Adrenal gland (tissue), 12 donors: Measurements from ENCODE around the gene IQCM. TPM values are rescaled to one million over a fixed set of nuclear protein-coding genes. Genes with fewer than 3 reads are reported as not detected.
"Not testable (repeated sequence)": the region's sequence is repeated elsewhere in the genome, so short reads cannot be mapped to it uniquely, and the experiment has no call there.

Source experiments
- DNase-seq, 7 donors: peaks; one replicate each; pipeline ENCODE4 v3.0.0-alpha.2; 2019 to 2020
- H3K27ac ChIP-seq, 5 donors: fragments of 200-600 bp; sonication (generic) in 4 of 5; 1 replicate in 3 of 5; 2 replicates in 2 of 5; pipeline versions ENCODE4 v1.5.1 to v1.8.0; 2016 to 2020; ENCODE audit warnings: mild to moderate bottlenecking in 1 of 5
- H3K27me3 ChIP-seq: fragments of 200-600 bp; 2 replicates; pipeline ENCODE4 v1.8.0; 2021
- H3K36me3 ChIP-seq, 2 donors: fragments of 200-600 bp; replicated peaks in 1 of 2; 1 replicate in 1 of 2; 2 replicates in 1 of 2; pipeline versions ENCODE4 v1.5.1 to v1.8.0; 2018 to 2022
- H3K4me1 ChIP-seq, 2 donors: fragments of 200-600 bp; replicated peaks in 1 of 2; 1 replicate in 1 of 2; 2 replicates in 1 of 2; pipeline versions ENCODE4 v1.5.1 to v1.8.0; 2018 to 2021
- H3K4me3 ChIP-seq, 4 donors: fragments of 200-600 bp; sonication (generic) in 3 of 4; one replicate each; pipeline ENCODE4 v1.5.1; 2016 to 2018
- H3K9me3 ChIP-seq, 3 donors: fragments of 200-600 bp; sonication (generic) in 1 of 3; replicated peaks in 1 of 3; 1 replicate in 2 of 3; 2 replicates in 1 of 3; pipeline versions ENCODE4 v1.5.1 to v1.8.0; 2016 to 2021
- CTCF ChIP-seq, 6 experiments: fragments of 450-650 bp in 4 of 6; fragments of 200-600 bp in 2 of 6; sonication (generic) in 1 of 6; IDR thresholded peaks; 1 replicate in 5 of 6; 2 replicates in 1 of 6; pipeline versions ENCODE4 v1.5.1 to v1.8.0; 2016 to 2021; ENCODE audit warnings: antibody characterized with exemption in 6 of 6, mild to moderate bottlenecking in 2 of 6, moderate library complexity in 1 of 6
- POLR2A ChIP-seq, 2 donors: fragments of 450-650 bp; IDR thresholded peaks; one replicate each; pipeline ENCODE4 v1.6.1; 2017; ENCODE audit warnings: antibody characterized with exemption in 2 of 2, mild to moderate bottlenecking in 2 of 2, moderate library complexity in 1 of 2
- WGBS, 4 donors: extraction: QIAGEN DNeasy Blood & Tissue Kit in 2 of 4; methylation state at CpG; one replicate each; pipeline versions ENCODE4 v1.1.5 to v1.1.7; 2013 to 2017; 5-methylcytosine and 5-hydroxymethylcytosine counted together
- intact Hi-C, 2 donors: fragments of 100-400 bp; cut with DNase I; formaldehyde crosslinking; loops; one replicate each; pipeline versions ENCODE4 v1.14.1 to v1.15.0; 2022 to 2023
- polyA plus RNA-seq, 3 donors: library from polyadenylated mRNA; stranded (reverse); fragments of 200-250 nt in 2 of 3; fragments of 350-450 nt in 1 of 3; fragmentation: Illumina TruSeq in 1 of 3; extraction: RNeasy Lipid Tissue Mini Kit (QIAGEN cat#74804) in 1 of 3; gene quantifications; one replicate each; pipeline ENCODE4 v1.2.3, GENCODE V29; 2013 to 2014
- total RNA-seq, 9 donors: library from RNA; depleted of rRNA in 4 of 9; stranded (reverse); fragments of >200 nt in 4 of 9; fragments of 120-200 nt in 1 of 9; fragmentation: NEBNext Ultra II Directional in 1 of 9; extraction: Animal tissue kit (Norgen Biotek cat#: 25700) in 1 of 9; gene quantifications; one replicate each; pipeline versions ENCODE4 v1.1.0 to v1.2.4, GENCODE V29; 2013 to 2023
- donor health status: healthy with polysubstance abuse.
- donor health status: Bipolar disorder and iron deficiency.
- donor health status: DM: yes; HTN: yes; CAD: no.
- donor health status: DM: no; HTN: no; CAD: no.
- donor health status: DM: no; HTN: no; CAD: no.
- donor health status: DM: yes; HTN: yes; CAD: no.

IQCM gene
- total and polyA plus RNA-seq, 12 donors: not detected

DNA sequence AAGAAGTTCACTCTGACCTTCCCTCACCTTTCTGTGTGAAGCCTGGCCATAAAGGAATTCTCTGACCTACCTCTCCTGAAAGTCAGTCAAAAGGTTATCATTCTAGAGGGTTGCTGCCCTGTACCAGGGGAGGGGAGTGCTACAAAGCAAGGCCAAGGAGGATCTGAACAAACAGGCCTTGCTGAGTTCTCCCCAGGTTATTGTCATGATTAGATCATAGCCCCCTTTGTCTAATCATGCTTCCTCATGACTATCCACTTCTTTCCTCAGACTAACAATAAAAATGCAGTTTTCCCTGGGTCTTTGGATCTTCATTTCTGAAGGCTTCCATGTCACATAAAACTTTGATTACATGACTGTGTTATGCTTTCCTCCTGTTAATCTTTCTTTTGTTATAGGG is 472.0 kb downstream of the IQCM start:
- DNase-seq: no peak
- intact Hi-C loops: no loop called here
- TF ChIP-seq CTCF (IDR thresholded peaks at IDR 0.05) (no peak), POLR2A (IDR thresholded peaks at IDR 0.05) (no peak)
- Histone ChIP-seq H3K4me1 (no peaks in the 10 kb centered on the region), H3K27ac (no peak overlapping the region), H3K9me3 (no peaks in the 10 kb centered on the region), H3K4me3 (no peak overlapping the region), H3K27me3 (no peaks in the 10 kb centered on the region), H3K36me3 (no peaks in the 10 kb centered on the region)

DNA sequence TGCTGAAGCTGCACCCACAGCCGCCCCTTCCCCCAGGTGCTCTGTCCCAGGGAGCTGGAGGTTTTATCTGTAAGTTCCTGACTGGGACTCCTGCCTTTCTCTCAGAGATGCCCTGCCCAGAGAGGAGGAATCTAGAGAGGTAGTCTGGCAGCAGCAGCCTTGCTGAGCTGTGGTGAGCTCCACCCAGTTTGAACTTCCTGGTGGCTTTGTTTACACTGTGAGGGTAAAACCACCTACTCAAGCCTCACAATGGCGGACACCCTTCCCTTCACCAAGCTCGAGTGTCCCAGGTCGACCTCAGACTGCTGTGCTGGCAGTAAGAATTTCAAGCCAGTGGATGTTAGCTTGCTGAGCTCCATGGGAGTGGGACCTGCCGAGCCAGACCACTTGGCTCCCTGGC is 474.5 kb downstream of the IQCM start:
- H3K27me3 ChIP-seq, H3K27ac ChIP-seq, intact Hi-C loops, H3K36me3 ChIP-seq, H3K4me3 ChIP-seq, H3K4me1 ChIP-seq, DNase-seq, H3K9me3 ChIP-seq: not testable (repeated sequence)
- 70 to 80% (median 77%) methylated on average over 4 to 5 of the region's 5 CpGs for whole genome bisulfite sequencing, 4 donors

- no peaks in the 10 kb centered on the region for H3K27me3 ChIP-seq
- no peak overlapping the region for H3K27ac ChIP-seq
- intact Hi-C loops: no loop called here
- TF ChIP-seq POLR2A (IDR thresholded peaks at IDR 0.05) (no peak), CTCF (IDR thresholded peaks at IDR 0.05) (no peak)
- DNase-seq: no peak
- H3K4me1 ChIP-seq: no peaks in the 10 kb centered on the region
- no peaks in the 10 kb centered on the region for H3K9me3 ChIP-seq
- H3K36me3 ChIP-seq: no peaks in the 10 kb centered on the region
- 60 to 69% (median 64%) methylated on average over 3 of the region's 3 CpGs for WGBS, 4 donors
- no peak overlapping the region for H3K4me3 ChIP-seq
Observed at GRCh38 chr4:149328161-149328560, 487.5 kb downstream of the IQCM start.

GRCh38 chr4:149322203-149322602 is 493.4 kb downstream of the IQCM start:
- WGBS, 4 donors: 64 to 80% (median 76%) methylated on average over 1 of the region's 1 CpG
- Histone ChIP-seq H3K27me3 (no peaks in the 10 kb centered on the region), H3K4me1 (no peaks in the 10 kb centered on the region), H3K27ac (no peak overlapping the region), H3K36me3 (no peaks in the 10 kb centered on the region), H3K9me3 (no peaks in the 10 kb centered on the region), H3K4me3 (no peak overlapping the region)
- no peak for DNase-seq
- no peak for TF ChIP-seq CTCF (IDR thresholded peaks at IDR 0.05)
- no peak for TF ChIP-seq POLR2A (IDR thresholded peaks at IDR 0.05)
- intact Hi-C loops: no loop called here

DNA sequence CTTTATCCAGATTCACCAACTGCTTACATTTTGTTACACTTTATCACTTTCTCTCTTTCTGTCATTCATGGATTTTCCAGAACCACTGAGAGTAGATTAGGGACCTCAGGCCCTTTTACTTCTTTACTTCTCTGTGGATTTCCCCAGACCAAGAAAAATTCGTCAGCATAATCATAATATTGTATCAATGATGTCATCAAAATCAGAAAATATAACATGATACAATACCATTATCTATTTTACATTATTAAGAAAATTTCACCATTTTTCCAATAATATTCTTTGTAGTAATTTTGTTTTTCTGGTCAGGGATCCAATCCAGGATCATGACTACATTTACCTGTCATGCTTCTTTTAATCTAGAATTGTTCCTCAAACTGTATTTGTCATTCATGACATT is 494.2 kb downstream of the IQCM start:
- no peaks in the 10 kb centered on the region for H3K4me1 ChIP-seq
- TF ChIP-seq CTCF (IDR thresholded peaks at IDR 0.05) (no peak), POLR2A (IDR thresholded peaks at IDR 0.05) (no peak)
- intact Hi-C loops: no loop called here
- H3K27me3 ChIP-seq: no peaks in the 10 kb centered on the region
- no peaks in the 10 kb centered on the region for H3K36me3 ChIP-seq
- WGBS, 4 donors: 26 to 39% (median 28%) methylated on average over 1 of the region's 1 CpG
- H3K4me3 ChIP-seq: no peak overlapping the region
- no peaks in the 10 kb centered on the region for H3K9me3 ChIP-seq
- H3K27ac ChIP-seq: no peak overlapping the region
- DNase-seq: no peak
